Measurements from ENCODE around the gene FARP1.
A peak's percentile ranks its signal among the peaks of the same experiment; 100 is the strongest.

FARP1 gene, protein sequence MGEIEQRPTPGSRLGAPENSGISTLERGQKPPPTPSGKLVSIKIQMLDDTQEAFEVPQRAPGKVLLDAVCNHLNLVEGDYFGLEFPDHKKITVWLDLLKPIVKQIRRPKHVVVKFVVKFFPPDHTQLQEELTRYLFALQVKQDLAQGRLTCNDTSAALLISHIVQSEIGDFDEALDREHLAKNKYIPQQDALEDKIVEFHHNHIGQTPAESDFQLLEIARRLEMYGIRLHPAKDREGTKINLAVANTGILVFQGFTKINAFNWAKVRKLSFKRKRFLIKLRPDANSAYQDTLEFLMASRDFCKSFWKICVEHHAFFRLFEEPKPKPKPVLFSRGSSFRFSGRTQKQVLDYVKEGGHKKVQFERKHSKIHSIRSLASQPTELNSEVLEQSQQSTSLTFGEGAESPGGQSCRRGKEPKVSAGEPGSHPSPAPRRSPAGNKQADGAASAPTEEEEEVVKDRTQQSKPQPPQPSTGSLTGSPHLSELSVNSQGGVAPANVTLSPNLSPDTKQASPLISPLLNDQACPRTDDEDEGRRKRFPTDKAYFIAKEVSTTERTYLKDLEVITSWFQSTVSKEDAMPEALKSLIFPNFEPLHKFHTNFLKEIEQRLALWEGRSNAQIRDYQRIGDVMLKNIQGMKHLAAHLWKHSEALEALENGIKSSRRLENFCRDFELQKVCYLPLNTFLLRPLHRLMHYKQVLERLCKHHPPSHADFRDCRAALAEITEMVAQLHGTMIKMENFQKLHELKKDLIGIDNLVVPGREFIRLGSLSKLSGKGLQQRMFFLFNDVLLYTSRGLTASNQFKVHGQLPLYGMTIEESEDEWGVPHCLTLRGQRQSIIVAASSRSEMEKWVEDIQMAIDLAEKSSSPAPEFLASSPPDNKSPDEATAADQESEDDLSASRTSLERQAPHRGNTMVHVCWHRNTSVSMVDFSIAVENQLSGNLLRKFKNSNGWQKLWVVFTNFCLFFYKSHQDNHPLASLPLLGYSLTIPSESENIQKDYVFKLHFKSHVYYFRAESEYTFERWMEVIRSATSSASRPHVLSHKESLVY

DNA sequence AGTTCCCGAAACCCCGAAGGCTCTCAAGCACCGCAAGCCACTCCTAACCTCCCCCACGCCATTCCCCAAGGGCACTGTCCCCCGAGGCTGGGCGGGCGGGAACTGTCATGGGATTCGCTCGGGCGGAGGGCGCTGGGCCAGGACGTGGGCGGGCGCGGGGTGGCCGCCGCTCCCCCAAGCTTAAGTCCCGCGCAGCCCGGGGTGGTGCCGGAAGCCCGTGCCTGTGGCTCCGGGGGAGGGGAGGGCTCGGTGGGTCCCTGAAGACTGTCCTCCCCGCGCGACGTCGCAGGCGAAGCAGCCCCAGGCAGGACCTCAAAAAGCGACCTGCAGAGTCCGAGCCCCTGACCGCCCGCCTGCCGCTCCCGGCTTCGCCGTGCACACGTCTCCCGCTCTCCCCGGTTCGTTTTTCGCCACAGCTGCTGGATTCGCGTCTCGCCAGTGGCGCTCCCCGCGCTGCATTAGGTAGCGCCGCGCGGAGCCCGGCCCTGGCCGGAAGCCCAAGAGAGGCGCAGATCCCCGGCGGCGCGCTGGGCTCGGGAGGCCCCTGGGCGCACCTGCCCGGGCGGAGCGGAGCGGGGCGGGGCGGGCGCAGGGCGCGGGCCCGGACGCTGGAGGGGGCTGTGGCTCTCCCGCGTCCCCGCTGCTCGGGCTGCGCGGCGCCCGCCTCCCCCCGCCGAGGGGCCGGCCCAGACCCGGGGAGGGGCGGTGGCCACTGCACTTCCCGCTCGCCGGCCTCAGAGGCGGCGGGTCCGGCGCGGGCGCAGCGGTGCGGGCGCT lies at the start of gene FARP1:
TSS of gene FARP1 (plus strand) at position 715 of the 777 bp plus-strand sequence. CDS start 70,149 bp downstream, outside the sequence.
- DNase-seq, result peak; percentile 87

DNA sequence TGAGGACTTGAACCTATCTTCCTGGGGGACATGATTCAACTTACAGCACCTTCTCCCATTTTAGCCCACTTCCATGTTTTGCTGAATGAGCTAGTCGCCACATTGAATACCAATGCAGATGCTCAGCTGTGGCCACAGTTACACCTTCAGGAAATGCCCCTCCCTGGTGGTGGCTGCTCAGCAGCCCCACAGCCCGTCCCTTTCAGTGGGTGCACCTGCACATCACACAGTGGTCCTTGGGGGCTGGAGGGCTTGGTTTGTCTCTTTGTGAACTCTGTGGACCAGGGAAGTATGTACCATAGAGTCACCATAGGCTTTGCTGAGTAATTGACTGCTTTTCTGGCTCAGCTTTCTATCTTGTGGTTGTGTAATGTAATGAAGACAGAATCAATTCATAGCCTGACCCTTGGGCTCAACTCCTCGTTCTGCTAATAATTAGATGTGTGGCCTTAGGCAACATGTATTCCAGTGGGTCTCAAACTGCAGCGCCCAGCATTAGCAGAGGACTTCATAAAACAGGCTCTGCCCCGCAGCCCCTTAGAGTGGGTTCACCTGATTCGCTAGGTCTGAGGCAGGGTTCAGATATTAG lies 48.1 kb upstream of the FARP1 start:
- no peak for DNase-seq

GRCh38 chr13:98096059-98096458 lies 46.8 kb upstream of the FARP1 start:
- no peak for DNase-seq

DNA sequence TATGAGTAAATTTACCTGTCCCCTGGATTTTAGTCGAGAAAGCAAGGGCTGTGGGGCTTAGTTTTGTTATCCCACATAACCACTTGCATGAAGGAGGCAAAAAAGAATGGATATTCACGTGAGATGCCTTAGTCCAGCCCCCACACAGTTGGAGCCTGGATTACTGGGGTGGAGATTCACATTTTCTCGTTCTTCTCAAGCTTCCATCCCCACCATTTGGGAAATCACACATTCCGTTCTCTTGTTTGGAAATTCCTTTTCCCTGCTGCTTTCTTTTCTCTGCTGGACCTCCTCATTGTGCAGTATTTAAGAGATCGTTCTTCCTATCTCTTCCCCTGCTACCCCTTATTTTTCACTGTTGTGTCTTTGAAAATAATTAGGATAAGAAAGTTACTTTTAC lies 45.1 kb upstream of the FARP1 start:
- DNase-seq, result no peak

- DNase-seq, result no peak
Observed at GRCh38 chr13:98098516-98098915, 44.4 kb upstream of the FARP1 start.

DNA sequence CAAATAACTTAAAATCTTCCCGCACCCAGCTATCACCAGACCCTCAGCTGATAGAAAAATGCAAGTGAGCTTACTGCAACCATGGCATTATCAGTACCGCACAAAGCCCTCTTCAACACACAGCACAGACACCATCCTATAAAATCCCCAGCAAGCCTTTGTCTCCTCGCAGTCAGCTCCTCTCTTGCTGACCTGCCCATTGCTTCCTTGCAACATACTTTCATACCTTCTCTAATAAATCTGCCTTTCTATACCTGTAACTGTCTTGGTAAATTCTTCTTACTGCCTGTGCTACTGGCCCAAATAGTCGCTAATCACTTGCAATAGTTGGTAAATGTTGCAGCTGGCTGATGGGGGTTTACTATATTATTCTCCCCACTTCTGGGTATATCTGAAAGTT lies 43.3 kb upstream of the FARP1 start:
- no peak for DNase-seq

DNA sequence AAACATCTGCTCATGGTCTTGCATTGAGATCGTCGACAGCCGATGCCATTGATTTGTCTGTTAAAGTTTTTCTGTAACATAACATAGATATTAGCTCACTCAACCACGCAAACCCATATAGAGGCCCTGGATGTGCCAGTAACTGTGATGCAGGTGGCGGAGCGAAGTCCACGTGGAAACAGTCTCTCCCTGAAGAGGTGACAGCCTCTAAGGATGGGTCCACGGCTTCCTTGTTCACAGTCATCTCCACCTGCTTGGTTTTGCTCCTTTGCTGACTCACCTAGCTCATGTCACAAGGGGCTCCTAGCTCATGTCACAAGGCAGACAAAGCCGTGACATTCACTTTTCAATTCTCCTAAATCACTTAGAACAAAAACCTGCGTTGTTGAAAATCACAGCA lies 42.4 kb upstream of the FARP1 start:
- no peak for DNase-seq

- no peak for DNase-seq
Observed at GRCh38 chr13:98103531-98103930, 39.4 kb upstream of the FARP1 start.

DNA sequence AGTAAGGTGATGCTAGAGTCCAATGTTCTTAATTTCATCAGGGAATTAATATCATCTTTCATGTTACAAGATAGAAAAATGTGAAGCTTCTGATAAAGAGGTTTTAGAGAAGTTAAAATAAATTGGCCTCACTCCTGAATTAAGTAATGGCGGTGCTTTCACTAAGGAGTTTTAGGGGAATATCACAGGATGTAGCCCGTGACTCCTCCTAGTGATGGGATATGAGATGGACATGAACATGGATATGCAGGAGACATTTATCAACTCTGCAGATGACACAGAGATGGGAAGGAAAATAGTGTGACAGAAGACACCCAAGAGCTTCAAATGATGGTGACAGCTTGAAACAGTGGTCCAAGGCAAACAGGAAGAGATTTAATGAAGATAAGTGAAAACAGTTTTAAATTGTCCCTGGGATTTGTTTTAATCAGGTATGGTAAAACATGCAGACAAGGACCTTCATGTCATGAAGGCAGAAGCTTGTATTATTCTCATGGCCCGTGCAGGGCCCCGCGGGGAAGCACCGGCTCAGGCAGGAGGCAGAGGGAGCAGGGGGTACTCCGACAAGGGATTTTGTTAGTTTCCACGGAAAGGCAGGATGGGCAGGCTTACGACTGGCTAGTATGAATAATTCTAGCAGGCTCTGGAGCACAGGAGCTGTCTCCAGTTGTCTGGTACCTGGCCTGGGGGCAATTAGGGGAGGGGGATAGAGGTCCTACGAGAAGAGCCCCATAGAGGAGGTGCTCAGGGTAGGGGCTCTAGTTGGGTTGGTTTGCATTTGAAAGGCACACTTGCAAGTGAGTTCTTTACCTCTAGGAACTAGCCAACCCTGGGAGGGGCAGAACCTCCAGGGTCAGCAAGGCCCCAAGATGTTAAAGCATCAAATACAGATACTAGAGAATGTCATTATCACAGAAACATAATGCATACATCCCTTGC lies 38.7 kb upstream of the FARP1 start:
- DNase-seq, result no peak

GRCh38 chr13:98105929-98106336 lies 37.0 kb upstream of the FARP1 start:
- no peak for DNase-seq

GRCh38 chr13:98108341-98108740 lies 34.6 kb upstream of the FARP1 start:
- no peak for DNase-seq

GRCh38 chr13:98109226-98109853 lies 33.6 kb upstream of the FARP1 start:
- no peak for DNase-seq

- DNase-seq, result no peak
Observed at GRCh38 chr13:98110749-98111148, 32.1 kb upstream of the FARP1 start.

GRCh38 chr13:98111168-98112098 lies 31.5 kb upstream of the FARP1 start:
- no peak for DNase-seq

DNA sequence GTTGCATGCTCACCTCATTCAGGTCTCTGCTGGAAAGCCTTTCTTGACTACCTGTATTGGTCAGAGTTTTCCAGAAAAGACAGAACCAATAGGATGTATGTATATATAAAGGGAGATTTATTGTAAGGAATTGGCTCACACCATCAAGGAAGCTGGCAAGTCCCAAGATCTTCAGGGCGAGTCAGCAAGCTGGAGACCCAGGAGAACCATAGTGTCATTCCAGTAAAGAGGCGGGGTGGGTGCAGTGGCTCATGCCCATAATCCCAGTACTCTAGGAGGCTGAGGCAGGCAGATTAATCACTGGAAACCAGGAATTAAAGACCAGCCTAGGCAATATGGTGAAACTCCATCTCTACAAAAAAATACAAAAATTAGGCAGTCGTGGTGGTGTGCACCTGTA lies 30.4 kb upstream of the FARP1 start:
- no peak for DNase-seq

DNA sequence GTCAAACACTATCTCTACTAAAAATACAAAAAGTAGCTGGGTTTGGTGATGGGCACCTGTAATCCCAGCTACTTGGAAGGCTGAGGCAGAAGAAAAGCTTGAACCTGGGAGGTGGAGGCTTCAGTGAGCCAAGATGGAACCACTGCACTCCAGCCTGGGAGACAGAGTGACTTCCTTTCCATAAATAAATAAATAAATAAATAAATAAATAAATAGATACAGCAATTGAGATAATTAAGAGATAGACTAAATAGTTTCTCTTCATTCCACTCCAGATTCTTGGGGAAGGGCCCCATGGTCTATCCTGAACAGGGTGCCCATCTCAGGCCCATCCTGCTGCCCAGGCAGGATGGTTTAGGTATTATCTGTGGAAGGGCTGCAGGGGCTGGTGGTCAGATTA lies 24.0 kb upstream of the FARP1 start:
- no peak for DNase-seq

- DNase-seq, result no peak
Observed at GRCh38 chr13:98123176-98123575, 19.7 kb upstream of the FARP1 start.

DNA sequence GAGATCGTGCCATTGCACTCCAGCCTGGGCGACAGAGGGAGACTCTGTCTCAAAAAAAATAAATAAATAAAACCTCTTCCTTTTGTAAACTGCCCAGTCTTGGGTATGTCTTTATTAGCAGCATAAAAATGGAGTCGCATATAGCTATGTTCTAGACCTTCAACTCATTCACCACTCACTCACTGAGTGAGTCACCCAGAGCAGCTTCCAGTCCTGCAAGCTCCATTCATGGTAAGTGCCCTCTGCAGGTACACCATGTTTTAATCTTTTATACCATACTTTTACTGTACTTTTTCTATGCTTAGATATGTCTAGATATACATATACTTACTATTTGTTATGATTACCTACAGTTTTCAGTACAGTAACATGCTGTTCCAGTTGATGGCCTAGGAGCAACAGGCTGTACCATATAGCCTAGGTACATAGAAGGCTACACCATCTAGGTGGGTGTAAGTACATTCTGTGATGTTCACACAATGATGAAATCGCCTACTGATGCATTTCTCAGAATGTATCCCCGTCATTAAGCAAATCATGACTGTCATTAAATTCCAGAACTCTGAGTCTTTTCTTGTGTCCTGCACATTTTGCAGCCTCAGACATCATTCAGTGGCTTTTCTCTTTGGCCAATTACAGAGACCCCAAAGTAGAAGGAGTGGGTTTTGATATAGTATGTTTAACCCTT lies 13.7 kb upstream of the FARP1 start:
- DNase-seq, result no peak

- no peak for DNase-seq
Observed at GRCh38 chr13:98133946-98134345, 8.9 kb upstream of the FARP1 start.

Data from retina (tissue), 1 donor.